B cell (primary cell): Measurements from ENCODE around the gene FBXO3. TPM values are rescaled to one million over a fixed set of nuclear protein-coding genes. Genes with fewer than 3 reads are reported as not detected.
"Not testable (repeated sequence)": the region's sequence is repeated elsewhere in the genome, so short reads cannot be mapped to it uniquely, and the experiment has no call there.

ENCODE experiments used
- ATAC-seq: fragments of 200-7000 bp; cut with Tn5 transposase; one replicate; pipeline ENCODE4 v1.10.0; 2021; ENCODE audit warnings: low read depth, mild to moderate bottlenecking, moderate number of reproducible peaks, moderate library complexity
- CTCF ChIA-PET: fragments of 350-600 bp; sonication (Branson Sonifier 250); formaldehyde crosslinking; loops from one replicate; lab custom pipeline; 2021; ENCODE audit warnings: antibody characterized with exemption, inconsistent platforms; lab: Charles Lee
- POLR2A ChIA-PET: fragments of 350-600 bp; sonication (Branson Sonifier 250); formaldehyde crosslinking; loops from one replicate; lab custom pipeline; 2021; ENCODE audit warnings: antibody characterized with exemption; lab: Charles Lee
- DNase-seq: peaks from one replicate; pipeline ENCODE4 v3.0.0; 2013
- H2AFZ ChIP-seq: 2 replicates; pipeline ENCODE4 v1.6.1; 2012; ENCODE audit warnings: mild to moderate bottlenecking, low read depth, low read length; ENCODE audit not compliant: insufficient read depth, poor library complexity, severe bottlenecking
- H3K27ac ChIP-seq, 2 donors: 1 replicate in 1 of 2; 2 replicates in 1 of 2; pipeline ENCODE4 v1.5.1; 2012 to 2013; ENCODE audit warnings: low read length in 2 of 2, mild to moderate bottlenecking in 2 of 2, moderate library complexity in 1 of 2
- H3K27me3 ChIP-seq, 4 experiments: fragments of 200-600 bp in 1 of 4; sonication (generic) in 1 of 4; replicated peaks in 1 of 4; 1 replicate in 2 of 4; 2 replicates in 2 of 4; pipeline versions ENCODE4 v1.6.1 to v1.7.0; 2013 to 2016; ENCODE audit warnings: low read length in 3 of 4, mild to moderate bottlenecking in 2 of 4, mixed read lengths in 1 of 4, moderate library complexity in 1 of 4; ENCODE audit not compliant: insufficient read depth in 4 of 4, control insufficient read depth in 3 of 4; ENCODE audit errors: control extremely low read depth in 1 of 4
- H3K36me3 ChIP-seq, 2 experiments: replicated peaks in 1 of 2; 1 replicate in 1 of 2; 2 replicates in 1 of 2; pipeline versions ENCODE4 v1.6.1 to v1.7.1; 2013; ENCODE audit warnings: low read length in 1 of 2; ENCODE audit not compliant: insufficient read depth in 2 of 2, control insufficient read depth in 1 of 2; ENCODE audit errors: control extremely low read depth in 1 of 2, extremely low read depth in 1 of 2
- H3K4me1 ChIP-seq, 2 donors: fragments of 200-600 bp in 1 of 2; sonication (generic) in 1 of 2; 1 replicate in 1 of 2; 2 replicates in 1 of 2; pipeline versions ENCODE4 v1.5.1 to v1.6.1; 2013 to 2017; ENCODE audit warnings: low read length in 2 of 2; ENCODE audit not compliant: control insufficient read depth in 2 of 2, insufficient read depth in 2 of 2
- H3K4me2 ChIP-seq: replicated peaks from 2 replicates; pipeline ENCODE3; 2012; ENCODE audit warnings: mild to moderate bottlenecking, low read depth, low read length; ENCODE audit not compliant: poor library complexity, severe bottlenecking
- H3K4me3 ChIP-seq, 5 experiments: fragments of 200-600 bp in 1 of 5; sonication (generic) in 1 of 5; 1 replicate in 3 of 5; 2 replicates in 2 of 5; pipeline versions ENCODE4 v1.5.1 to v1.7.0; 2011 to 2016; ENCODE audit warnings: low read length in 4 of 5, mild to moderate bottlenecking in 4 of 5, low read depth in 2 of 5, control low read depth in 1 of 5, moderate library complexity in 1 of 5; ENCODE audit not compliant: insufficient read depth in 1 of 5; ENCODE audit errors: control extremely low read depth in 1 of 5, extremely low read depth in 1 of 5
- H3K79me2 ChIP-seq: fragments of 200-600 bp; sonication (generic); one replicate; pipeline ENCODE4 v1.6.0; 2016; ENCODE audit warnings: low read length; ENCODE audit not compliant: control insufficient read depth, insufficient read depth
- H3K9ac ChIP-seq: fragments of 200-600 bp; sonication (generic); 2 replicates; pipeline ENCODE4 v1.6.1; 2017; ENCODE audit warnings: mild to moderate bottlenecking, low read length, moderate library complexity
- H3K9me3 ChIP-seq, 3 donors: one replicate each; pipeline versions ENCODE4 v1.6.1 to v1.7.1; 2013; ENCODE audit warnings: low read length in 2 of 3; ENCODE audit not compliant: control insufficient read depth in 2 of 3, insufficient read depth in 1 of 3; ENCODE audit errors: control extremely low read depth in 1 of 3
- H4K20me1 ChIP-seq: 2 replicates; pipeline ENCODE4 v1.6.0; 2012; ENCODE audit warnings: mild to moderate bottlenecking, low read length; ENCODE audit not compliant: insufficient read depth, control insufficient read depth, poor library complexity, severe bottlenecking
- H3K27ac Mint-ChIP-seq: one replicate; pipeline ENCODE4 v1.8.0; 2021; ENCODE audit warnings: mixed read lengths
- H3K27me3 Mint-ChIP-seq: one replicate; pipeline ENCODE4 v1.8.0; 2021; ENCODE audit warnings: mixed read lengths
- H3K4me1 Mint-ChIP-seq: one replicate; pipeline ENCODE4 v1.8.0; 2021; ENCODE audit warnings: mixed read lengths
- H3K4me3 Mint-ChIP-seq: one replicate; pipeline ENCODE4 v1.8.0; 2021; ENCODE audit warnings: mixed read lengths
- H3K9me3 Mint-ChIP-seq: one replicate; pipeline ENCODE4 v1.8.0; 2022; ENCODE audit warnings: mixed read lengths; ENCODE audit not compliant: insufficient read depth
- WGBS: methylation state at CpG from one replicate; pipeline ENCODE4 v1.1.5; 2013; ENCODE audit warnings: missing lambda C conversion rate; ENCODE audit not compliant: insufficient coverage; 5-methylcytosine and 5-hydroxymethylcytosine counted together
- intact Hi-C: fragments of 100-400 bp; cut with micrococcal nuclease; formaldehyde crosslinking; loops from one replicate; pipeline ENCODE4 v1.10.0; 2022
- polyA plus RNA-seq: library from polyadenylated mRNA; depleted of rRNA; stranded (reverse); fragments of >200 nt; gene quantifications from 2 replicates; pipeline ENCODE4 v1.2.3, GENCODE V29; 2012
- total RNA-seq, 2 donors: library from RNA; stranded (reverse); fragments of 120-200 nt in 1 of 2; gene quantifications; 1 replicate in 1 of 2; 2 replicates in 1 of 2; pipeline versions ENCODE4 v1.2.3 to v1.2.4, GENCODE V29; 2013 to 2022

The FBXO3 gene
- total and polyA plus RNA-seq, 2 donors (not counting 1 experiment from before 2014, with no cell fraction given): 16.8 to 34.3 TPM

DNA sequence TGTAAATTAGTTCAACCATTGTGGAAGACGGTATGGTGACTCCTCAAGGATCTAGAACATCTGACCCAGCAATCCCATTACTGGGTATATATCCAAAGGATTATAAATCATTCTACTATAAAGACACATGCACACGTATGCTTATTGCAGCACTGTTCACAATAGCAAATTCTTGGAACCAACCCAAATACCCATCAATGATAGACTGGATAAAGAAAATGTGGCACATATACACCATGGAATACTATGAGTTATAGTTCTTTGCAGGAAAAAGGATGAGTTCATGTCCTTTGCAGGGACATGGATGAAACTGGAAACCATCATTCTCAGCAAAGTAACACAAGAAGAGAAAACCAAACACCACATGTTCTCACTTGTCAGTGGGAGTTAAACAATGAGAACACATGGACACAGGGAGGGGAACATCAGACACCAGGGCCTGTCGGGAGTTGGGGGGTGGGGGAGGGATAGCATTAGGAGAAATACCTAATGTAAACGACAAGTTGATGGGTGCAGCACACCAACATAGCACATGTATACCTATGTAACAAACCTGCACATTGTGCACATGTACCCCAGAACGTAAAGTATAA, 45.2 kb downstream of the FBXO3 start:
- intact Hi-C loops, H3K27me3 Mint-ChIP-seq, H3K27me3 ChIP-seq, H3K9me3 ChIP-seq, H3K27ac Mint-ChIP-seq, H3K27ac ChIP-seq, H4K20me1 ChIP-seq, H3K9me3 Mint-ChIP-seq, POLR2A ChIA-PET, CTCF ChIA-PET, H3K4me3 ChIP-seq, H3K9ac ChIP-seq, ATAC-seq, DNase-seq, H3K4me2 ChIP-seq, H3K36me3 ChIP-seq, H2AFZ ChIP-seq, H3K4me3 Mint-ChIP-seq: not testable (repeated sequence)
- WGBS: no CpG with 5 or more reads among the region's 5 CpGs
- H3K79me2 ChIP-seq: peaks cover 12% of the 10 kb centered on the region
- H3K4me1 ChIP-seq: peaks cover 21 to 25% of the 10 kb centered on the region in 2 donors
- peaks cover 34% of the 10 kb centered on the region for H3K4me1 Mint-ChIP-seq

- H4K20me1 ChIP-seq, H3K9me3 Mint-ChIP-seq, CTCF ChIA-PET: not testable (repeated sequence)
Measured at GRCh38 chr11:33727539-33727938, 46.8 kb downstream of the FBXO3 start.

More at GRCh38 chr11:33727539-33727938, 46.8 kb downstream of the FBXO3 start:
- Histone ChIP-seq H3K4me1 (peaks cover 18 to 21% of the 10 kb centered on the region in 2 donors), H3K79me2 (peaks cover 19% of the 10 kb centered on the region)
- POLR2A ChIA-PET, H2AFZ ChIP-seq, H3K9ac ChIP-seq, H3K36me3 ChIP-seq, intact Hi-C loops, H3K27ac ChIP-seq, H3K27me3 ChIP-seq, DNase-seq, H3K4me3 ChIP-seq, H3K27me3 Mint-ChIP-seq, ATAC-seq, H3K9me3 ChIP-seq, H3K4me3 Mint-ChIP-seq, H3K4me2 ChIP-seq, H3K27ac Mint-ChIP-seq: not testable (repeated sequence)
- no CpG with 5 or more reads among the region's 1 CpG for WGBS
- peaks cover 31% of the 10 kb centered on the region for H3K4me1 Mint-ChIP-seq
